Measurements from ENCODE around the gene METTL17.
A peak's percentile ranks its signal among the peaks of the same experiment; 100 is the strongest.
"Not testable (repeated sequence)": the region's sequence is repeated elsewhere in the genome, so short reads cannot be mapped to it uniquely, and the experiment has no call there.

METTL17 gene

GRCh38 chr14:20989787-20990600, at the start of gene METTL17:
Gene METTL17, plus strand, starts transcription at chr14:20989980. Its CDS starts 23 bp downstream, at chr14:20990003.
- H3K27me3 Mint-ChIP-seq, result no peaks in the 10 kb centered on the region
- H3K4me1 Mint-ChIP-seq (ENCODE audit: low read depth), result peaks cover 34% of the 10 kb centered on the region
- H3K4me3 Mint-ChIP-seq, result peak within 1 kb of the TSS; percentile 88
- H3K36me3 Mint-ChIP-seq (ENCODE audit: low read depth), result peaks cover 38% of the 10 kb centered on the region
- peak within 1 kb of the TSS; percentile 81 for H3K27ac Mint-ChIP-seq
- no peaks in the 10 kb centered on the region for H3K9me3 Mint-ChIP-seq

GRCh38 chr14:20945146-20945545, 44.6 kb upstream of the METTL17 start:
- not testable (repeated sequence) for H3K27ac Mint-ChIP-seq; H3K4me1 Mint-ChIP-seq (ENCODE audit: low read depth); H3K36me3 Mint-ChIP-seq (ENCODE audit: low read depth); H3K9me3 Mint-ChIP-seq; H3K4me3 Mint-ChIP-seq
- peaks cover 26% of the 10 kb centered on the region for H3K27me3 Mint-ChIP-seq

GRCh38 chr14:20946707-20947106, 43.1 kb upstream of the METTL17 start:
- H3K4me1 Mint-ChIP-seq (ENCODE audit: low read depth); H3K27ac Mint-ChIP-seq; H3K36me3 Mint-ChIP-seq (ENCODE audit: low read depth); H3K4me3 Mint-ChIP-seq; H3K9me3 Mint-ChIP-seq: not testable (repeated sequence)
- peaks cover 21% of the 10 kb centered on the region for H3K27me3 Mint-ChIP-seq

- peaks cover 14% of the 10 kb centered on the region for H3K27me3 Mint-ChIP-seq
- not testable (repeated sequence) for H3K4me3 Mint-ChIP-seq; H3K27ac Mint-ChIP-seq; H3K36me3 Mint-ChIP-seq (ENCODE audit: low read depth); H3K9me3 Mint-ChIP-seq; H3K4me1 Mint-ChIP-seq (ENCODE audit: low read depth)
Observed at GRCh38 chr14:20954736-20955537, 34.8 kb upstream of the METTL17 start, which contains the start of gene RNASE2. Gene RNASE2, plus strand, starts transcription at chr14:20955487. Its CDS starts 285 bp downstream, at chr14:20955772.

- not testable (repeated sequence) for H3K9me3 Mint-ChIP-seq; H3K4me3 Mint-ChIP-seq; H3K36me3 Mint-ChIP-seq (ENCODE audit: low read depth); H3K4me1 Mint-ChIP-seq (ENCODE audit: low read depth); H3K27ac Mint-ChIP-seq
- H3K27me3 Mint-ChIP-seq, result peaks cover 14% of the 10 kb centered on the region
Observed at GRCh38 chr14:20955538-20955873, 34.3 kb upstream of the METTL17 start.

GRCh38 chr14:20956376-20956976, 33.3 kb upstream of the METTL17 start:
- H3K36me3 Mint-ChIP-seq (ENCODE audit: low read depth), result no peaks in the 10 kb centered on the region
- H3K27ac Mint-ChIP-seq, result no peak overlapping the region
- H3K4me3 Mint-ChIP-seq, result no peak overlapping the region
- peaks cover 16% of the 10 kb centered on the region for H3K27me3 Mint-ChIP-seq
- H3K9me3 Mint-ChIP-seq, result no peaks in the 10 kb centered on the region
- peaks cover 17% of the 10 kb centered on the region for H3K4me1 Mint-ChIP-seq (ENCODE audit: low read depth)

- peaks cover 25% of the 10 kb centered on the region for H3K27me3 Mint-ChIP-seq
- not testable (repeated sequence) for H3K4me3 Mint-ChIP-seq; H3K36me3 Mint-ChIP-seq (ENCODE audit: low read depth); H3K27ac Mint-ChIP-seq; H3K9me3 Mint-ChIP-seq
- peaks cover 22% of the 10 kb centered on the region for H3K4me1 Mint-ChIP-seq (ENCODE audit: low read depth)
Observed at GRCh38 chr14:20958946-20959345, 30.8 kb upstream of the METTL17 start.

GRCh38 chr14:20969336-20969735, 20.4 kb upstream of the METTL17 start:
- Mint-ChIP-seq H3K4me3 (no peak overlapping the region), H3K36me3 (ENCODE audit: low read depth) (no peaks in the 10 kb centered on the region), H3K27ac (no peak overlapping the region), H3K9me3 (no peaks in the 10 kb centered on the region), H3K4me1 (ENCODE audit: low read depth) (peaks cover 12% of the 10 kb centered on the region), H3K27me3 (peaks cover 46% of the 10 kb centered on the region)

- Mint-ChIP-seq H3K4me1 (ENCODE audit: low read depth) (peaks cover 12% of the 10 kb centered on the region), H3K4me3 (peak overlapping the region; percentile 86), H3K27me3 (peaks cover 38% of the 10 kb centered on the region), H3K27ac (no peak overlapping the region), H3K9me3 (no peaks in the 10 kb centered on the region), H3K36me3 (ENCODE audit: low read depth) (no peaks in the 10 kb centered on the region)
Observed at GRCh38 chr14:20970647-20970982, 19.2 kb upstream of the METTL17 start.

- H3K27ac Mint-ChIP-seq, result peak overlapping the region; percentile 82
- peaks cover 12% of the 10 kb centered on the region for H3K4me1 Mint-ChIP-seq (ENCODE audit: low read depth)
- peaks cover 38% of the 10 kb centered on the region for H3K27me3 Mint-ChIP-seq
- no peaks in the 10 kb centered on the region for H3K9me3 Mint-ChIP-seq
- no peaks in the 10 kb centered on the region for H3K36me3 Mint-ChIP-seq (ENCODE audit: low read depth)
- peak overlapping the region; percentile 86 for H3K4me3 Mint-ChIP-seq
Observed at GRCh38 chr14:20970983-20971704, 18.6 kb upstream of the METTL17 start.

- Mint-ChIP-seq H3K27me3 (peaks cover 38% of the 10 kb centered on the region), H3K4me1 (ENCODE audit: low read depth) (peaks cover 12% of the 10 kb centered on the region), H3K36me3 (ENCODE audit: low read depth) (no peaks in the 10 kb centered on the region), H3K4me3 (peak overlapping the region; percentile 86), H3K9me3 (no peaks in the 10 kb centered on the region), H3K27ac (no peak overlapping the region)
Observed at GRCh38 chr14:20971705-20972021, 18.1 kb upstream of the METTL17 start.

- H3K9me3 Mint-ChIP-seq, result no peaks in the 10 kb centered on the region
- peaks cover 12% of the 10 kb centered on the region for H3K4me1 Mint-ChIP-seq (ENCODE audit: low read depth)
- no peak overlapping the region for H3K4me3 Mint-ChIP-seq
- H3K27me3 Mint-ChIP-seq, result peaks cover 26% of the 10 kb centered on the region
- H3K36me3 Mint-ChIP-seq (ENCODE audit: low read depth), result no peaks in the 10 kb centered on the region
- H3K27ac Mint-ChIP-seq, result peak overlapping the region; percentile 9
Observed at GRCh38 chr14:20973501-20973900, 16.3 kb upstream of the METTL17 start.

GRCh38 chr14:20976291-20976690, 13.5 kb upstream of the METTL17 start:
- H3K27ac Mint-ChIP-seq, result no peak overlapping the region
- H3K27me3 Mint-ChIP-seq, result peaks cover 27% of the 10 kb centered on the region
- H3K36me3 Mint-ChIP-seq (ENCODE audit: low read depth), result no peaks in the 10 kb centered on the region
- H3K4me1 Mint-ChIP-seq (ENCODE audit: low read depth), result peaks cover 5% of the 10 kb centered on the region
- no peak overlapping the region for H3K4me3 Mint-ChIP-seq
- no peaks in the 10 kb centered on the region for H3K9me3 Mint-ChIP-seq

GRCh38 chr14:20978687-20979086, 11.1 kb upstream of the METTL17 start:
- Mint-ChIP-seq H3K27me3 (peaks cover 13% of the 10 kb centered on the region), H3K27ac (no peak overlapping the region), H3K4me3 (no peak overlapping the region), H3K9me3 (no peaks in the 10 kb centered on the region), H3K36me3 (ENCODE audit: low read depth) (no peaks in the 10 kb centered on the region), H3K4me1 (ENCODE audit: low read depth) (no peaks in the 10 kb centered on the region)

- no peaks in the 10 kb centered on the region for H3K36me3 Mint-ChIP-seq (ENCODE audit: low read depth)
- H3K4me3 Mint-ChIP-seq, result no peak overlapping the region
- peaks cover 12% of the 10 kb centered on the region for H3K27me3 Mint-ChIP-seq
- H3K4me1 Mint-ChIP-seq (ENCODE audit: low read depth), result no peaks in the 10 kb centered on the region
- no peaks in the 10 kb centered on the region for H3K9me3 Mint-ChIP-seq
- H3K27ac Mint-ChIP-seq, result no peak overlapping the region
Observed at GRCh38 chr14:20980906-20981305, 8.9 kb upstream of the METTL17 start.

Measured in stimulated activated naive CD8-positive, alpha-beta T cell treated with anti-CD3 and anti-CD28 coated beads, Interleukin-15, Interleukin-2, amounts not matched to agents 100 ng/mL and 50 ng/mL, for 24 hours (primary cell).